Mucosa of gallbladder (tissue), 1 donor: ENCODE results near the gene PIAS2. TPM values are rescaled to one million over a fixed set of nuclear protein-coding genes. Genes with fewer than 3 reads are reported as not detected.
"Not testable (repeated sequence)": the region's sequence is repeated elsewhere in the genome, so short reads cannot be mapped to it uniquely, and the experiment has no call there.

Experiments used
- DNase-seq: peaks from one replicate; pipeline ENCODE4 v3.0.0-alpha.2; 2020; ENCODE audit warnings: low spot score
- total RNA-seq: library from RNA; stranded (reverse); gene quantifications from one replicate; pipeline ENCODE4 v1.2.1, GENCODE V29; 2021
- donor health status: DM: no; HTN: no; CAD: no.

PIAS2 gene
- total RNA-seq, 1 donor from 2014 or later: 32.1 TPM

DNA sequence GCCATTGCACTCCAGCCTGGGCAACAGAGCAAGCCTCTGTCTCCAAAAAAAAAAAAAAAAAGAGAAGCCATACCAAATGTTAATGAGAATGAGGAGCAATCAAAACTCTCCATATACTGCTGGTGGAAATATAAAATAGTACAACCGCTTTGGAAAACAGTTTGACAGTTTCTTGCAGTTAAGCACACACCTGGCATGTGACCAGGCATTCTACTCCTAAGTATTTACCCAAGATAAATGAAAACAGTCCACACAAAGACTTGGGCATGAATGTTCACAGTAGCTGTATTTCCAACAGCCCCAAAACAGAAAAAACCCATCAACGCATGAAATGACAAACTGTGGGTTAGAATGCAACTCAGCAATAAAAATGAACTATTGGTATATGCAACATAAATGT lies 84.5 kb downstream of the PIAS2 start:
- DNase-seq: no peak

DNA sequence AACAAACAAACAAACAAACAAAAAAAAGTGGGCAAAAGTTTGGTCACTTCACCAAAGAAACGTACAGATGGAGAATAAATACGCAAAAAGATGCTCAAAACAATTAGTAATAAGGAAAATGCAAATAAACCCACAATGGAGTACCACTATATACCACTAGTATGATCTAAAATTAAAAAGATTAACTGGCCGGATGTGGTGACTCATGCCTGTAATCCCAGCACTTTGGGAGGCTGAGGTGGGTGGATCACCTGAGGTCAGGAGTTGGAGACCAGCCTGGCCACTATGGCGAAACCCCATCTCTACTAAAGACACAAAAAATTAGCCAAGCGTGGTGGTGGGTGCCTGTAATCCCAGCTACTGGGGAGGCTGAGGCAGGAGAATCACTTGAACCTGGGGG lies 84.9 kb downstream of the PIAS2 start:
- not testable (repeated sequence) for DNase-seq

DNA sequence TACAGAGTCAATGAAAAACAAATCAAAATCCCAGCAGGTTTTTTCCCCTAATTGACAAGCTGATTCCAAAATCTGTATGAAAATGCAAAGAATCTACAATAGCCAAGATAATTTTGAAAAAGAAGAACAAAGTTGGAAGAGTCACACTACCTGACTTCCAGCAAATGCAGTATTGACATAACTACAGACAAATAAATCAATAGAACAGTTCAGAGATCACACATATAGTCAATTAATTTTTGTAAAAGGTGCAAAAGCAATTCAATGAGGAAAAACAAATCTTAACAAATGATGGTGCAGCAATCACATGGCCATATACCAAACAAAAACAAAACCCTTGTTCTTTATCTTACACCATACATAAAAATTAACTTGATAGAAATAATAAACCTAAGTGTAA lies 85.9 kb downstream of the PIAS2 start:
- no peak for DNase-seq

DNA sequence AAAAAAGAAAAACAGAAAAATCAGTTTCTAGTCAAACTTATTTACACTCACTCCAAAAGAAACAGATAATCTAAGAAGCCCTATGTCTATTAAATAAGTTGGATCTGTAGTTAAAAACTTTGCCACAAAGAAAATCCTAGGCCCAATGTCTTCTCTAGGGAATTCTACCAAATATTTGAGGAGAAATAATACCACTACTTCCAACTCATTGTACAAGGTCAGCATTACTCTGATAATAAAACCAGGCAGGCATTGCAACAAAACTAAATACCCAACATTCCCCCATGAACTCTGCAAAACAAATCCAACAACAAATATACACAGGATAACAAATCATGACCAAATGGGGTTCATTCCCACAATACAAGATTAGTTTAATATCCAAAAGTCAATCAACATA lies 86.7 kb downstream of the PIAS2 start:
- DNase-seq: no peak

DNA sequence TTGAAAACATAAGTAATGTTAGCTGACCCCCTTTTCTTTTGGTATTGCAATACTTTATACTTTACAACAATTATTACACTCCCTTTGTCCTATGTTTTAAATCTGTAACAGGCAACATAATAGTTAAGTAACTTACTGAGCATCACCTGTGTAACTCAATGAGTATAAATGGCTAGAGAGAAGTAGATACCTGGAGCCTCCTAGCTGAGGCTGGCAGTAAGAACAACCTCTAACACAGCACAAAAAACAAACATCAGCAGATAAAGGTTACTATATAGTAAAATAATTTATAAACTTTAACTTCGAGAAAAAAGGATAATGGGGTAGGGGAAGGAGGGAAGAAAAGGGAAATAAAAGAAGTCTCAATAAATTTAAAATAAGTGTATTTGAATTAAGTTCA lies 87.4 kb downstream of the PIAS2 start:
- DNase-seq: no peak

DNA sequence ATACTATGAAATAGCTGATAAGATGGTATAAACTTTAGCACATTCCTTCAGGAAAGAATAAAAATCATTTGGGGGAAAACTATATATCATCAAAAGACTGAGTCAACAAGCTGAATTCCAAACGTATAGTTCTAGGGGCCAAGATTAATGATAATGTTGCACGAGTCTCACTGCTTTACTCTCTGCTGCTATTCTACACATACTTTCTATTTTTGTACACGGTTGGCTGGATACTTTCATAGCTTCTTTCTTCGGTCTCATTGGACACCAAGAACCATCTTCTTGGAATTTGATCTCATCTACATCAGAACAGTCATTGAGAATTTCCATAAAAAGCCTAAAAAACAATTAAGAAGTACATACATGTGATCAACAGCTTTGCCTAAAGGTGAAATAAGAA lies 87.8 kb downstream of the PIAS2 start:
- DNase-seq: no peak

DNA sequence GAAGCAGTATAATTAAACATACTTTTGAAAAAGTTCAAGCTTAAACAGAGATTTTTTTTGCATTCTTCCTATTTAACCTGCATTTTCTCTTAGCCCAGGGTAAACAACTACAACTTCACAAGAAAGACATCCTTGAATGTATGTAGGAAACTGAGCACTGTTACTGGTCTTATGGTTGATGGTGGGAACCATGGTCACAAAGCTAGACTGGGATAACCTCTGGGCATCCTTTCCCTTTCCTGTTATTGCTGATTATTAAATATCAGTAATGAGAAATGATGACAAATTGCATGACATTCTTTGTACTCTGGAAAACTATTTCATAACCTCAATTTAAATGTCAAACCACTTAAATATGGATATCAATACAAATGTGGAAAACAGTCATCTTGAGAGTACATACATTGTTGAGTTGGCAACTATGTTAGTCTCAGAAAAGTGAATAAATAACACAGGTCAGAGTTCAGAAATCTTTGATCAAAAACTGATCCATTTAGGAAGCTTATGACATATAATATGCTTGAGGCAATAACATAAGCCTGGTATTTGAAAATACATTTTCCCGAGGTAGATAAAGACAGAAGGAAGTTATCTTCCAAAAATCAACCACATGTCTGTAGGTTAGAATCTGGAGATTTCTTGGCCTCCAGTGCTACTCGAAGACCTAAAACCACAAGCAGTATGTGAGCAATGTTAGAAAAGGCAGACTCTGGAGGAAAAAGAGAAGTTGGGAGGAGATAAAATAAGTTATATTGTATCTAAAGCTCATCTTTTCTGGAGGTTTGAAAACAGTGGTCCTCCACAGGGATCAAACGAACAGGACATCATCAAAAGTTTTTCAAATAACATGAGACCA lies 95.2 kb downstream of the PIAS2 start:
- DNase-seq: no peak

DNA sequence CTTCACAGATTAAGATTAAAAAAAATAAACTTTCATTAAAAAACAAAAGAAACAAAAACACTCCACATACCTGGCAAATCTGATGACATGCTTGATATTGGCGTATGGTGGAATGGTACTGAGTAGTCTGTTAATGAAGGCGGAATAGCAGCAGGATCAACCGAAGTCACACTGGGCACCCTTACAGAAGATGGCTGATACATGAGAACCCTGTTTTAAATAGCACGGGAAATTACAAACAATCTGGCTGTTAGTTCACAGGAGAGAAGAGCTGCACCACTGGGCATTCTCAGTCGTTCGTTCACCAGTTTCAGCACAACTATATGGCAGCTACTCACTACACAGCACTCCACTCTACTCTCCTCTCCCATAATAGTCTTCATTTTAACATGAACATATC lies 96.4 kb downstream of the PIAS2 start:
- DNase-seq: no peak

DNA sequence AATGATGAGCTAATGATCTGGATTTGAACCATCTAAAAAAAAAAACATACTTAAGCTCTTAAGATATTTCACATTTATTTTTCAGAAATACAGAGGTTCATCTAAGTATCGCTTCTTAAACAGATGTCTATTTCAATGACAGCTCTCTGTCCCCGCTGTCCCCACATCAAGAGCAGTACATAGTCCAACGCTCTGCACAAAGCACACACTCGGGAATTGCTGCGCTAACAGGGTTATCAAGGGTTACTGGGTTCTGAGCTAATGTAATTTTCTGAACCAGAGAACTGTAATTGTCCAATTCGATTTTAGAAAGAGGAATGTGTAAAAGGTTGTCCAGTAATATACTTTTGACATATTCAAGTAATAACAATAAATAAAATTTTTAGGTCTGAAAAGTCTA lies 101.6 kb downstream of the PIAS2 start:
- DNase-seq: no peak

DNA sequence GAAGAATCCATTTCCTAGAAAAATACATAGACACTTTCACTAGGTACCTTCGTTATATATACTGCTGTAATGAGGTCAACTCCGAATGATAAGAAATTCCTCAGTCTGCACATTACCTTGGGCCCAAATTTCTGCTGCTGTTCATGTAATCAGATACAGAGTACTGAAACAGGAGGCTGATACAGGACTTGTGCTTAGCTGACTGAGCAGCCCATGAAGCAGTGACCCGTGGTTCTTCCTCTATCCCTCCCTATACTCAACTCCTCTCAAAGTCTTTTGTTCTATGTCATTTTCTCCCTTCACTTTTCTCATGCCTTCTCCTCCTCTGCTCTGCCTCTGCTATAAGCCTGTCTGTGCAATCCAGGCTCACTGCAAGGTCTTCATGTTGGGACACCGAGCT lies 102.9 kb downstream of the PIAS2 start:
- no peak for DNase-seq

DNA sequence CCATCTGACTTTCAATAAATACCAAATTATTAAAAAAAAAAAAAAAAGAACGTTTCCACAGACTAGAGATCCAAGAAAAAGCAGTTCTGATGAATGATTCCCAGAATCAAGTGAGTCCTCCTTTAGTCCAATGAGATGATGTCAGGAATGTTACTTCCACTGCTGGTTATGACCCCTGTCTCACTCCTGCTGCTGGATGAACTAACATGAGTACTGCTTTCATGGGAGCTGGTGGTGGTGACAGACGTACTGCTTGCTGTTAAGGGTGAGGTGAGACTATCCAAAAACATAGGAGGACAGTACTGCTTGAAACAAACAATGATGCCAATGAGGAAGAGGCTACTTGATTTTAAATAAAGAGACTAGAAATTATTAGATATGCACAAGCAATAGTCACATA lies 105.0 kb downstream of the PIAS2 start:
- no peak for DNase-seq

DNA sequence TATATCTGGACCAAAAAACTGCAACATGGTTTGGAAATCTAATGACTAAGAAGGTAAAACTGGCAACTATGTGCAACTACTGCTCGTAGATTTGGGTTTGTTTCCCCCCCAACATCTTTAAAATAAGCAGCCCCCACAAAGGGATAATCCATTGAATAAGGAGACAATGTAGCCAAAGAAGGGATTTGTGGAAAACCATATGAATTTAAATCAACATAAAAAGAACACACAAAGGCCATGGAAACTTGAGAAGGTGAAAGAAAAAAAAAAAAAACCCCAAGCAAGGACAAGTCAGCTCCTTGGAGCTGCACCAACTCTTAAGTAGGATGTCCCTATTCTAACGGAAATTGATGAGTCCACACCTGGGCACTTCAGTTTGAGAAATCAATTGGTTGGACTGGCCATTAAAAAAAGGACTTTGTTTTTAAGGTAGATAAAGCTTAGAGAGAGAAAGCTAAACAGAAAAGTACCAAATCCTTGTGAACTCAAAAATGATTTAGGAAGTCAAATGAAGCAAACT lies 106.8 kb downstream of the PIAS2 start:
- DNase-seq: no peak

DNA sequence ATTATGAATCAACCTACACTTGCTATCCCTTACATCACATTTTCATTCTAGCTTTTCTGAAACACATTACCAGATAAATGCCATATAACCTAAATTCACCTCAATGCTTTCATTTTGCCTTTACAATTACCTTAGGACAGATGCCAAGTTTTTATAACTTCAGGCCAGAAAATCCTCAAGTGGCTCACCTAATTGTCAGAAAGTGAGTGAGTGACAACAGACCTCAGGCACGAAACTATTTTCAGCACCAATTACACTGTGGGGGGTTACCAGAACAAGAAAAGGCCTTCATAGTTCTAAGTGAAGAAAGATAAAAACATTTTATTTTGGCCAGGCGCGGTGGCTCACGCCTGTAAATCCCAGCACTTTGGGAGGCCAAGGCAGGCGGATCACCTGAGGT lies 108.2 kb downstream of the PIAS2 start:
- DNase-seq: no peak

DNA sequence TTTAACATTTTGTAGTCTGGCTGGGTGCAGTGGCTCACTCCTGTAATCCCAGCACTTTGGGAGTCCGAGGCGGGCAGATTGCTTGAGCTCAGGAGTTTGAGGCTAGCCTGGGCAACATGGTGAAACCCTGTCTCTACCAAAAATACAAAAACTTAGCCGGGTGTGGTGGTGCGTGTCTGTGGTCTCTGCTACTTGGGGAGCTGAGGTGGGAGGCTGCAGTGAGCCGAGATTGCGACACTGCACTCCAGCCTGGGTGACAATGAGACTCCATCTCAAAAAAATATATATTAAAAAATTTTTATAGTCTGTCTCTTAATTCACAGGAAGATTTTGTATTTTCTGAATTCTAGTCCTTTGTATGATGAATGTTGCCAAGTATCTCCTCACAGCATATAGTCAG lies 121.4 kb downstream of the PIAS2 start:
- DNase-seq: not testable (repeated sequence)

DNA sequence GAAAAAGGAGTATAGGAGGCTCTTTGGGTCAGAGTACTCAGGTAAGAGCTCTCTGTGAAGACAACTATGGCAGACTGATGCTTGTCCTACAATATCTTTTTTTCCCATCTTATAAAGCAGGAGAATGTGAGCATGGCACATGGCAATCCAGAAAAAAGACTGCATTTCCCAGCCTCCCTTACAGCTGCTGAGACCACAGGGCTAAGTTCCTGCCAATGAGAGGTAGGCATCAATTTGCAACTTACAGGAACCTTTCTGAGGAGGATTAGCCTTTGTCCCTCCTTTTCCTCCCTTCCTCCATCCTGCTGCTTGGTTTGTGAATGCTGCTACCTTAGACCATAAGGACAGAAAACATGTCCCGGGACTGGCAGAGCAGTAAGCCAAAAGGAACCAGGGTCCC lies 122.7 kb downstream of the PIAS2 start:
- DNase-seq: no peak

DNA sequence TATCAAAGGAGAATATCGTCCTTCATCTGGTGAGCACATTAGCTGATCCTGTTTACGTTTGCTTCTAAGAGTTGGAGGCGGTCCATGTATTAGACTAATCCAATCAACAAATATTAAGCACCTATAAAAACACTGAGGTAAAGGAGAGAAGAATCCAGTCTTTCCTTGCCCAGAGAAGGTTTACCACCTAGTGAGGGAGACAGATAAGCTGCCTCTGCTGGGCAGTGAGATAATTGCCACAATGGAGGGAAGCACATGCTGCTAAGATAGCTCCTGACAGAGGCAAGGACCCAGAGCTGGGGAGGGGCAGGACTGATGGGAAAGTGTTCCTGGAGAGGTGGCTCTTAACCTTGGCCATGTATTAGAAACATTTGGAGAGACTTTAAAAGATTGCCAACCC lies 123.7 kb downstream of the PIAS2 start:
- no peak for DNase-seq

DNA sequence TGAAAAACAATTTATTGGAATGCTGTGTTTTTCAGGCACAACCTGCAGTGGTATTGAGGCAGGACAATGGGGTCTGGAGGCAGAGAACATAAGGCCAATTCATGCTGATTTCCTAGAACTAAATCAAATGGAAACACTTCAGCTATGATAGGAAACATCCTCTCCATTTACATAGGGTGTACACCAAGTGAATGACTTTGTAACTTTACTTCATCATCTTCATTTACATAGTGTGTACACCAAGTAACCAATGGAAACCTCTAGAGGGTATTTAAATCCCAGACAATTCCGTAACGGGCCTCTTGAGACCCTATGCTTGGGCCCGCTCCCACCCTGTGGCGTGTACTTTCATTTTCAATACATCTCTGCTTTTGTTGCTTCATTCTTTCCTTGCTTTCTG lies 128.2 kb downstream of the PIAS2 start:
- no peak for DNase-seq

DNA sequence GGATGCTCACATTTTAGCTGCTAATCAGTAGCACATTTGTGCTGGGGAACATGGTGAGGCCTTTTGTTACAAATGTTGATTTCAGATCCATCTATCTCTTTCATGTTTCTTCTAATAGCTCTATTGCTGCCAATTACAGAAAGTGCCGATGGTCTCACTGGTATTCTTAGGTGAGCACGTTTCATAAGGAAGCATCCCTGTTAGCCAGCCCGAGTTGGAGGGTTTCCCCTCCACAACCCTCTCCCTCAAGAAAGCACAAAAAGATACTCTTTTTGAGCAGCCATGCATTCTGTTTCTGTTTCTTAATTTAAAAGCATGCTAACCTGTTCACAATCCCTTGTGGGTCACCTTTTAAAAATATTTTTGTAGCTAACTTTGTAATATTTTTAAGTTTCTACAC lies 129.6 kb downstream of the PIAS2 start:
- no peak for DNase-seq

DNA sequence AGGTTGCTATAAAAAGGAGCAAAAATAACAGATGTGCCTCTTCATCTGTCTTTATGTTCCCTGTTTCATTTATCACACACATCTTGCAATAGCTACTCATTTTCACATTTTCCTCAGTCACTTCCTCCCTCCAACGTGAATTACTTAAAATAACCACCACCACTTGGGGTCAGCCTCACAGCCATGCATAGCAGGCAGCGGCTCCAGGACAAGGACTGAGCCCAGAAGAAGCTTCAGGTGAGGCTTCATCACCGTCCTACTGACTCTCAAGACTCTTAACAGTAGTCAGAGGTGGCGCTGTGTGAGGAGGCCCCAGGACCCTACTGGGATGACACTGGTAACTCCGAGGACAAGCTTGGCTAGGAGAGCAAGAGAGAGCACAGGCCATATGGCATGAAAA lies 144.9 kb downstream of the PIAS2 start:
- DNase-seq: no peak

DNA sequence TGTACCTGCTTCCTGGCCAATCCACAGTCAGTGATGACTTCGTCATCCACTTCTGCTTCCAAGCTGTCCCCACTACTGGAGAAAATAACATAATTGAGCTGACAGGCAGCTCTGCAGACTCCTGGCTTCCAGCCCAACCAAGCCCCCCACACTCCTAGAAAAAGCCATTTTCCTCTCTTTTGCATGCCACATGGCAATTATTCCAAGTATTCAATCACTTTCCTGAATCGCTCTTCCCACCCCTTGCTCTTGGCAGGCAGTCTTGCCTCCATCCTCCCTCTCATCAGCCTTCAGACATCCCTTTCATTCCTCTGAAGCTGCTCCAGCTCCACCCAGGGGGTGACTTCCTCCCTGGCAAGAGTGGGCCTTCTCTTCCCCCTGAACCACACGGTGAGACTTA lies 146.2 kb downstream of the PIAS2 start:
- DNase-seq: no peak

DNA sequence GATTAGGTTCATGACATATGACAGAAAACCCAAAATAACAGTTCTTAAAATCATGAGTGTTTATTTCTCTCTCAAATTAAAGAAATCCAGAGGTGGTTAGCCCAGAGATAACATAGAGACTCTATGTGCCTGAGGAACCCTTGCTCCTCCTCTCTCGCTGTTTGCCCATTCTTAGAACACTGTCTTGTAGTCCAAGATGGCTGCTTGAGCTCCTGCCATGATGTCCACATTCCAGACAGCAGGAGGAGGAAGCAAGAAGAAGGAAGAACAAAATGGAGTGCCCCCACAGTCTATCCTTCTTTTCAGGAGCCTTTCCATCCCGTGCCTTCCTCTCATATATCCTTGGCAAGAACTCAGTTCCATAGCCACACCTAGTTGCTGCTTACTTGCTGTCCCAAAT lies 146.6 kb downstream of the PIAS2 start:
- DNase-seq: no peak

DNA sequence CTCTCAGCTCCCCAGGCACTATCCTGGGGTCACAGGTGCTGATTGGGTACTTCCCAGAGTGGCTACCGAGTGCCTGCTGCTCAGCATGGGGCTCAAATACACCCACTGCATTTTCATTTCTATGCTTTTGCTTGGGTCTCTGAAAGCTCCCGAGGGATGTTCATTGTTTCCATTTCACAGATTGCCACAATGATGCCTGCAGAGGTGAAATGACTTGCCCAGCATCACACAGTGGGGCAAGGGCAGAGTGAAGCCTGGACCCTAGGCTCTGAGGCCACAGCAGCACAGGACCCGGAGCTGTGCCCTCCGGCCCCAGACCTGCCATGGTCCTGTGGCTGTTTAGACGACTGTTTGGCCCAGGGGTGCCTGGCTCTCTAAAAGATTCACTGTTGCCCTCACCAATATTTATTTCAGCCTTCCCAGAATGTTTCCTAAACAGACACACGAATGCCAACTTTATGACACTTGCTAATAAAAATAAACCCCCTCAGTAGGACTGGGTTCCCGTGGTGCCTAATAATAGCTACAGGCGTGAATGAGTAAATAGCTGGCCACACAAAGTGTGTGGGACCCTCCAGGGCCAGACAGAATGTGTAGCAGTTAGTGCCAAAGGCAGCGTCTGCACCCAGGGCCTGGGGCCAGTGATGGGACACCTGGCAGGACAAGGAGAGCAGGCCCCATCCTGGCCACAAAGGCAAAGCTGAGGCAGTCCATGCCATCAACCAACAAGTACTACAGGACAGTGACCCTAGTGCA lies 149.0 kb downstream of the PIAS2 start:
- DNase-seq: no peak

DNA sequence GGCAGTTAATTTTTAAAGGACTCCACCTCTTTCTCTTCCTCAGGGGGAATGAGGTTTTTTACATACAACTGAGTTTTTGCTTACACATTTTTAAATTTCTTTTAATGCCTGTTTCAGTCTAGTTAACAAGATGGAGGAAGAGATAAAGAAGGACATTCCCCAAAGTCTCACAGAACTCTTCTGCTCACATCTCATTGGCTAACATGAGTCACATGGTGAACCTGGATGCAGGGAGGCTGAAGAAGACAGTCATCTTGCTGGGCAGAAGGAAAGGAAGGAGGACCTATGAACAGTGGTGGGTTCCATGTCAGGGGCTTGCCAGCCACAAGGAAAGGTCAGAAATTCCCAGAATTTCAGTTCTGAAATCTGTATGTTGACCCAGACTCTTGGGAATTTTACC lies 150.1 kb downstream of the PIAS2 start:
- DNase-seq: no peak
